Liver (tissue), 9 donors: ENCODE measurements around the gene VWA3A. TPM values are rescaled to one million over a fixed set of nuclear protein-coding genes. Genes with fewer than 3 reads are reported as not detected.
A peak's percentile ranks its signal among the peaks of the same experiment; 100 is the strongest.

Experiments used
- DNase-seq: peaks from one replicate; pipeline ENCODE4 v3.0.0-alpha.2; 2017; ENCODE audit warnings: low spot score
- H3K27ac ChIP-seq, 2 donors: one replicate each; pipeline ENCODE4 v1.7.0; 2013; ENCODE audit warnings: inconsistent platforms in 2 of 2, low read length in 2 of 2, control low read depth in 1 of 2, low read depth in 1 of 2, mild to moderate bottlenecking in 1 of 2
- H3K27me3 ChIP-seq, 4 donors: one replicate each; pipeline versions ENCODE4 v1.6.1 to v1.7.0; 2013; ENCODE audit warnings: low read length in 3 of 4, inconsistent platforms in 1 of 4, mild to moderate bottlenecking in 1 of 4, moderate library complexity in 1 of 4; ENCODE audit not compliant: control insufficient read depth in 4 of 4, insufficient read depth in 4 of 4
- H3K36me3 ChIP-seq, 4 donors: one replicate each; pipeline versions ENCODE4 v1.6.1 to v1.7.0; 2013; ENCODE audit warnings: low read length in 3 of 4, mild to moderate bottlenecking in 3 of 4, low read depth in 1 of 4, moderate library complexity in 1 of 4; ENCODE audit not compliant: control insufficient read depth in 4 of 4, insufficient read depth in 3 of 4
- H3K4me1 ChIP-seq, 4 donors: one replicate each; pipeline versions ENCODE4 v1.6.1 to v1.7.0; 2013; ENCODE audit warnings: low read length in 3 of 4, mild to moderate bottlenecking in 3 of 4, moderate library complexity in 1 of 4; ENCODE audit not compliant: control insufficient read depth in 4 of 4, insufficient read depth in 4 of 4
- H3K4me3 ChIP-seq, 3 donors: one replicate each; pipeline versions ENCODE4 v1.6.1 to v1.7.0; 2013; ENCODE audit warnings: low read length in 3 of 3, control low read depth in 1 of 3, low read depth in 1 of 3, mild to moderate bottlenecking in 1 of 3
- H3K9ac ChIP-seq, 2 donors: one replicate each; pipeline ENCODE4 v1.7.0; 2013; ENCODE audit warnings: low read length in 2 of 2, mild to moderate bottlenecking in 2 of 2, moderate library complexity in 2 of 2, control low read depth in 1 of 2, low read depth in 1 of 2
- H3K9me3 ChIP-seq, 4 donors: one replicate each; pipeline versions ENCODE4 v1.6.1 to v1.7.0; 2013; ENCODE audit warnings: low read length in 3 of 4; ENCODE audit not compliant: control insufficient read depth in 4 of 4
- ATF3 ChIP-seq: IDR thresholded peaks from 2 replicates; pipeline ENCODE4 v1.6.1; 2016; ENCODE audit warnings: antibody characterized with exemption
- EGR1 ChIP-seq, 2 donors: IDR thresholded peaks; 2 replicates each; pipeline ENCODE4 v1.6.1; 2016 to 2018; ENCODE audit warnings: antibody characterized with exemption in 2 of 2, low read depth in 2 of 2
- GABPA ChIP-seq, 2 donors: IDR thresholded peaks in 1 of 2; conservative IDR thresholded peaks in 1 of 2; 2 replicates each; pipeline ENCODE4 v1.6.1; 2016; ENCODE audit warnings: antibody characterized with exemption in 2 of 2, mild to moderate bottlenecking in 1 of 2, moderate library complexity in 1 of 2
- HNF4A ChIP-seq, 2 donors: conservative IDR thresholded peaks; 2 replicates each; pipeline ENCODE4 v1.6.1; 2016; ENCODE audit warnings: antibody characterized with exemption in 2 of 2, mild to moderate bottlenecking in 2 of 2
- HNF4G ChIP-seq: IDR thresholded peaks from 2 replicates; pipeline ENCODE4 v1.6.1; 2016; ENCODE audit warnings: antibody characterized with exemption
- JUND ChIP-seq, 2 donors: IDR thresholded peaks; 2 replicates each; pipeline ENCODE4 v1.6.1; 2016; ENCODE audit warnings: antibody characterized with exemption in 2 of 2
- NR2F2 ChIP-seq: IDR thresholded peaks from 2 replicates; pipeline ENCODE4 v1.6.1; 2016; ENCODE audit warnings: antibody characterized with exemption
- RAD21 ChIP-seq, 2 donors: IDR thresholded peaks; 2 replicates each; pipeline ENCODE4 v1.6.1; 2016; ENCODE audit warnings: antibody characterized with exemption in 2 of 2, mild to moderate bottlenecking in 2 of 2
- REST ChIP-seq: IDR thresholded peaks from 2 replicates; pipeline ENCODE4 v1.6.1; 2016; ENCODE audit warnings: antibody characterized with exemption, mild to moderate bottlenecking
- RXRA ChIP-seq, 2 donors: IDR thresholded peaks; 2 replicates each; pipeline ENCODE4 v1.6.1; 2017 to 2018; ENCODE audit warnings: antibody characterized with exemption in 2 of 2, mild to moderate bottlenecking in 1 of 2
- SP1 ChIP-seq: IDR thresholded peaks from 2 replicates; pipeline ENCODE4 v1.6.1; 2018; ENCODE audit warnings: antibody characterized with exemption, mild to moderate bottlenecking
- TAF1 ChIP-seq: conservative IDR thresholded peaks from 2 replicates; pipeline ENCODE4 v1.6.1; 2016; ENCODE audit warnings: antibody characterized with exemption, mild to moderate bottlenecking
- YY1 ChIP-seq: IDR thresholded peaks from 2 replicates; pipeline ENCODE4 v1.6.1; 2016; ENCODE audit warnings: antibody characterized with exemption, mild to moderate bottlenecking
- whole genome bisulfite sequencing: extraction: QIAGEN DNeasy Blood & Tissue Kit; methylation state at CpG from one replicate; pipeline ENCODE4 v1.1.7; 2013; 5-methylcytosine and 5-hydroxymethylcytosine counted together
- polyA plus RNA-seq, 2 donors: library from polyadenylated mRNA; stranded (reverse) in 1 of 2; unstranded in 1 of 2; fragments of 200-250 nt in 1 of 2; fragments of >200 nt in 1 of 2; fragmentation: Nextera tagmentation in 1 of 2; extraction: Ambion mirVana in 1 of 2; gene quantifications; one replicate each; pipeline versions ENCODE4 v1.2.1 to v1.2.3, GENCODE V29; 2013 to 2015
- total RNA-seq, 2 donors: library from RNA; depleted of rRNA; stranded (reverse); fragments of >200 nt; gene quantifications; one replicate each; pipeline ENCODE4 v1.2.3, GENCODE V29; 2014
- TF ChIP-seq, protein P1 (sequence below): fragments of 150-350 bp; IDR thresholded peaks from 2 replicates; pipeline ENCODE4 v1.5.1; 2017; ENCODE audit warnings: improper control_type of control experiment, low read depth, low read length; ENCODE audit not compliant: missing input control
- donor health status: healthy.
- donor health status: healthy.
- donor health status: healthy.
- donor health status: healthy.
- donor health status: healthy.

The VWA3A gene
- total and polyA plus RNA-seq, 4 donors, result 0.05 to 0.17 TPM; not detected in 2

DNA sequence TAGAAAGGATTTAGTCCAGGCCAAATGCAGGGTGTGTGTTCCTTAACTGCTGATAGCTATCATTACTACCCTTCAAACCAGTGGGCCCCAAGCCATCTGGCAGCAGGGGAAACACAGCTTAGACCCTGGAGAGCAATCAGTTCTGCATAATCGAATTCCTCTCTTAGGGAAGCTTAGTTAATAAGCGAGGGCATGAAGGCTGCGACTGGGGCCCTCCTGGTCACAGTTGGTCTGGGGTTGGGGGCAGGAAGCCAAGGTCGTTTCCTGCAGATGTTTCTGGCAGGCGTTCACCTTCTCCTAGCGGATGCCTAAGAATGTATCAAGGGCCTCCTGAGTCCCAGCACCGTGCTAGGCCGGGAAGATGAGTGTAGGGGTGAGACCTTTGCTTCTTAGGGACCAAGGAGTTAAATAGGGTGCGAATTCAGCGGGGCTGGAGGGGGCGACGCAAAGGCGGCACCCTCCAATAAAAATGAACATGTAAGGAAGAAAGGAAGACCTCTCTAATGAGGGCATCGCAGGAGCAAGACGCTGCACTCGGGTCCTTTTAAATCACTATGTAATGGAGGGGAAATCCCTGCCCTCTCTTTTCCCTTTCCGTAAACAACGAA is 97.2 kb downstream of the VWA3A start (continued):
- no peak for TF ChIP-seq TAF1

DNA sequence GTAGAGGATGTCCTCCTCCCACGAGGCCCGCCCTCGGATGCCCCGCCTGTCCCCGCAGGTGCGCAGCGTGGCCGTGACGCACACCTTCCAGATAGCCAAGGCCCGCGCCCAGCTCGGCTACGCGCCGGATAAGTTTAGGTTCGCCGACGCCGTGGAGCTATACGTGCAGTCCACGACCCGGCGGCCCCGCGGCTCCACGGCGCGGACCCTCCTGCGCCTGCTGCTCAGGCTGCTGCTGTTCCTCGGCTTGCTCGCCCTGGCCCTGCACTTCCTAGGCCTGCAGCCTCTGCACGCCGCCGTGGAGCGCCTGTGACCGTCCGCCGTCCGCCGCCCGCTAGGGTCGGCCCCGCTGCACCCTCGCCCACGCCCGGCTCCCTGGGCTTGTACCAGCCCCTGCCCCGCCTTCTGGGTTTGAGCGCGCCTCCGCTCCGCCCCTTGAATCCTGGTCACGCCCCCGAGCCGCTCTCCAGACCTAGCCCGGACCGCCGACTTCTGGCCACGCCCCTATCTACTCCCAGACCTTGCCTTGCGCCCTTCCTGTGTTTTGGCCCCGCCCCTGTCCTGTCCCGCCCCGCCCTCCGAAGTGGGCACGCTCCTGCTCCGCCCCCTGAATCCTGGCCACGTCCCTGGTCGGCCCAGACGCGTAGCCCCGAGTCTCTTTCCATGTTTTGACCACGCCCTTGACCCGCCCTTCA is 97.9 kb downstream of the VWA3A start:
- DNase-seq, result no peak
- under 1% methylated on average over 72 of the region's 72 CpGs for WGBS
- peaks cover 2 to 40% (median 27%) of the 10 kb centered on the region in 4 donors for H3K4me1 ChIP-seq

More for the DNA sequence above, 97.9 kb downstream of the VWA3A start:
- no peaks in the 10 kb centered on the region for H3K27me3 ChIP-seq
- H3K36me3 ChIP-seq, result no peaks in the 10 kb centered on the region
- H3K27ac ChIP-seq, result peak overlapping the region; percentile 97 to 99
- peak overlapping the region; percentile 45 to 65 for H3K9ac ChIP-seq
- no peaks in the 10 kb centered on the region for H3K9me3 ChIP-seq
- TF ChIP-seq HNF4A (conservative IDR thresholded peaks at IDR 0.05), result peak in 1 of 2 donors; percentile 21
- no peak for TF ChIP-seq ATF3
- TF ChIP-seq SP1, result peak; percentile 93
- no peak for TF ChIP-seq JUND (IDR thresholded peaks at IDR 0.05)
- TF ChIP-seq RXRA (IDR thresholded peaks at IDR 0.05), result no peak
- peak; percentile 11 for TF ChIP-seq REST
- TF ChIP-seq, protein P1, sequence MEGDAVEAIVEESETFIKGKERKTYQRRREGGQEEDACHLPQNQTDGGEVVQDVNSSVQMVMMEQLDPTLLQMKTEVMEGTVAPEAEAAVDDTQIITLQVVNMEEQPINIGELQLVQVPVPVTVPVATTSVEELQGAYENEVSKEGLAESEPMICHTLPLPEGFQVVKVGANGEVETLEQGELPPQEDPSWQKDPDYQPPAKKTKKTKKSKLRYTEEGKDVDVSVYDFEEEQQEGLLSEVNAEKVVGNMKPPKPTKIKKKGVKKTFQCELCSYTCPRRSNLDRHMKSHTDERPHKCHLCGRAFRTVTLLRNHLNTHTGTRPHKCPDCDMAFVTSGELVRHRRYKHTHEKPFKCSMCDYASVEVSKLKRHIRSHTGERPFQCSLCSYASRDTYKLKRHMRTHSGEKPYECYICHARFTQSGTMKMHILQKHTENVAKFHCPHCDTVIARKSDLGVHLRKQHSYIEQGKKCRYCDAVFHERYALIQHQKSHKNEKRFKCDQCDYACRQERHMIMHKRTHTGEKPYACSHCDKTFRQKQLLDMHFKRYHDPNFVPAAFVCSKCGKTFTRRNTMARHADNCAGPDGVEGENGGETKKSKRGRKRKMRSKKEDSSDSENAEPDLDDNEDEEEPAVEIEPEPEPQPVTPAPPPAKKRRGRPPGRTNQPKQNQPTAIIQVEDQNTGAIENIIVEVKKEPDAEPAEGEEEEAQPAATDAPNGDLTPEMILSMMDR, result no peak
- peak in 1 of 2 donors; percentile 6 for TF ChIP-seq GABPA (IDR thresholded peaks at IDR 0.05 in 1 of 2, conservative IDR thresholded peaks at IDR 0.05 in 1 of 2)
- no peak for TF ChIP-seq NR2F2
- TF ChIP-seq EGR1 (IDR thresholded peaks at IDR 0.05; ENCODE audit: low read depth in 2 of 2), result peak; percentile 83 to 94
- no peak for TF ChIP-seq RAD21 (IDR thresholded peaks at IDR 0.05)
- no peak for TF ChIP-seq HNF4G
- peak; percentile 22 for TF ChIP-seq YY1
- no peak for TF ChIP-seq TAF1
- peak overlapping the region; percentile 21 to 65 (median 50) for H3K4me3 ChIP-seq
